K562 (cell line): ENCODE data around the gene DTL. TPM values are rescaled to one million over a fixed set of nuclear protein-coding genes. Genes with fewer than 3 reads are reported as not detected.

Experiments used
- CREBBP ChIP-seq: IDR thresholded peaks from one replicate; pipeline ENCODE4 v1.6.1; 2012; ENCODE audit warnings: low read depth, mild to moderate bottlenecking, control low read depth, inconsistent platforms, low read length
- ETV1 ChIP-seq: fragments of 450-650 bp; conservative IDR thresholded peaks from 2 replicates; pipeline ENCODE4 v1.6.1; 2016; ENCODE audit warnings: missing genetic modification characterization, control low read depth, low read depth, missing compliant biosample characterization
- HMG20A ChIP-seq: fragments of 450-650 bp; formaldehyde crosslinking; conservative IDR thresholded peaks from 2 replicates; pipeline ENCODE4 v1.4.0; 2020; ENCODE audit warnings: mild to moderate bottlenecking, mixed read lengths
- KAT2B ChIP-seq: IDR thresholded peaks from one replicate; pipeline ENCODE4 v1.6.1; 2012; ENCODE audit warnings: low read depth, mild to moderate bottlenecking, control low read depth, inconsistent platforms, low read length, moderate library complexity
- KLF13 ChIP-seq: fragments of 450-650 bp; IDR thresholded peaks from 2 replicates; pipeline ENCODE4 v1.6.1; 2016; ENCODE audit warnings: missing genetic modification characterization, low read depth, mild to moderate bottlenecking, missing compliant biosample characterization, moderate library complexity, borderline replicate concordance
- NFIX ChIP-seq: fragments of 250-450 bp; sonication (Bioruptor Pico); IDR thresholded peaks from 2 replicates; pipeline ENCODE4 v1.4.0; 2020; ENCODE audit warnings: low read depth, mild to moderate bottlenecking, moderate library complexity
- SMC3 ChIP-seq: conservative IDR thresholded peaks from 2 replicates; pipeline ENCODE4 v1.6.1; 2011; ENCODE audit warnings: low read depth, low read length, improper control_type of control experiment; ENCODE audit not compliant: insufficient read depth
- TRIM24 ChIP-seq, 2 experiments: fragments of 450-650 bp; IDR thresholded peaks; 2 replicates each; pipeline ENCODE4 v1.6.1; 2016
- ZNF24 ChIP-seq: fragments of 450-650 bp; IDR thresholded peaks from 2 replicates; pipeline ENCODE4 v1.6.1; 2016
- ZNF695 ChIP-seq: fragments of 450-650 bp; formaldehyde crosslinking; IDR thresholded peaks from 2 replicates; pipeline ENCODE4 v1.4.0; 2020; ENCODE audit warnings: mild to moderate bottlenecking, moderate library complexity
- polyA plus RNA-seq, 8 experiments: library from polyadenylated mRNA; depleted of rRNA in 4 of 8; stranded (reverse) in 5 of 8; unstranded in 3 of 8; fragments of >200 nt; fragmentation: Nextera tagmentation in 2 of 8; fragmentation: Illumina TruSeq in 1 of 8; extraction: Ambion mirVana in 2 of 8; extraction: Trizol in 1 of 8; gene quantifications; 2 replicates each; pipeline versions ENCODE4 v1.2.1 to v1.2.3, GENCODE V29; 2011 to 2014; ENCODE audit warnings: inconsistent platforms in 1 of 8, missing spikeins in 1 of 8
- total RNA-seq, 7 experiments: library from RNA; depleted of rRNA in 6 of 7; stranded (reverse); fragments of >200 nt in 6 of 7; fragmentation: Illumina TruSeq in 2 of 7; extraction: Trizol in 2 of 7; gene quantifications; 2 replicates each; pipeline versions ENCODE4 v1.2.1 to v1.2.3, GENCODE V29; 2011 to 2021; ENCODE audit warnings: low replicate concordance in 1 of 7
- TF ChIP-seq, protein P1 (sequence below), 2 experiments: fragments of 450-650 bp; formaldehyde crosslinking in 1 of 2; IDR thresholded peaks; 2 replicates each; pipeline versions ENCODE4 v1.4.0 to v1.6.1; 2014 to 2020; ENCODE audit warnings: mild to moderate bottlenecking in 2 of 2, borderline replicate concordance in 1 of 2, low read depth in 1 of 2
- TF ChIP-seq, protein P2 (sequence below): fragments of 200-800 bp; sonication (Bioruptor generic); IDR thresholded peaks from 2 replicates; pipeline ENCODE4 v1.6.1; 2017; ENCODE audit warnings: missing genetic modification characterization, missing compliant biosample characterization
- TF ChIP-seq, protein P3 (sequence below): fragments of 250-450 bp; sonication (Bioruptor Pico); IDR thresholded peaks from 2 replicates; pipeline ENCODE4 v1.8.0; 2021; ENCODE audit warnings: moderate library complexity, mild to moderate bottlenecking, inconsistent platforms
- TF ChIP-seq, protein P4 (sequence below): sonication (generic); formaldehyde crosslinking; IDR thresholded peaks from 2 replicates; pipeline ENCODE4 v1.8.0; 2022; ENCODE audit warnings: mild to moderate bottlenecking, missing genetic modification reagents

DTL gene
- total and polyA plus RNA-seq, 9 of the 15 experiments (the other 6 are each of a cell fraction or from before 2014, with no cell fraction given) = 38.3 to 81.0 (median 63.2) TPM

DNA sequence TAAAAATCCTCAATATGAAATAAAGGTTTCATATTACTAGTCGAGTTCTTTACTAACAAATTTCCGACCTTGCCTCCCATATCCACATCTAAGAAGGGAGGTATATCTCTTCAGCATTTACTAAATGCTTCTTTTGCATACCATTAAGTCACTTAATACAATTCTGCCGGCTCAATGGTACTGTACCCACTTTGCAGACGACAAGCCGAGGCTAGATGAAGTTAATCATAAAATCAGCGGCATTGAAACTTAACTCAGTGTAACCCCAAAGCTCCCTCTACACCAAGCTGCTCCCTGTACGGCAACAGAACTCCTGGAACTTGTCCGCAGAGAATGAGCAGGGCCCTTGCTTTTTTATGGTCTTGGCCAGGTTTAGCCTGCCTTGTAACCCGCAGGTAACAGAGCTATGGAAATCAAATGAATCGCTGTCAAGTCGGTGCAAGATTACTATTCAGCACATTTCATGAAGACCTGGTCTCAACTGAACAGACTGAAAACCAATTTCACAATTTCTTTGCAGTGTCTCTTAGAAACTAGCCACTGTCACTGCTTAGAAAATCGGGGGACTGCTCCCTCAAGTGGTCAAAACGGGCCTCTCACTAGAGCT is 929 bp upstream of the DTL start (continued):
- TF ChIP-seq, protein P1, sequence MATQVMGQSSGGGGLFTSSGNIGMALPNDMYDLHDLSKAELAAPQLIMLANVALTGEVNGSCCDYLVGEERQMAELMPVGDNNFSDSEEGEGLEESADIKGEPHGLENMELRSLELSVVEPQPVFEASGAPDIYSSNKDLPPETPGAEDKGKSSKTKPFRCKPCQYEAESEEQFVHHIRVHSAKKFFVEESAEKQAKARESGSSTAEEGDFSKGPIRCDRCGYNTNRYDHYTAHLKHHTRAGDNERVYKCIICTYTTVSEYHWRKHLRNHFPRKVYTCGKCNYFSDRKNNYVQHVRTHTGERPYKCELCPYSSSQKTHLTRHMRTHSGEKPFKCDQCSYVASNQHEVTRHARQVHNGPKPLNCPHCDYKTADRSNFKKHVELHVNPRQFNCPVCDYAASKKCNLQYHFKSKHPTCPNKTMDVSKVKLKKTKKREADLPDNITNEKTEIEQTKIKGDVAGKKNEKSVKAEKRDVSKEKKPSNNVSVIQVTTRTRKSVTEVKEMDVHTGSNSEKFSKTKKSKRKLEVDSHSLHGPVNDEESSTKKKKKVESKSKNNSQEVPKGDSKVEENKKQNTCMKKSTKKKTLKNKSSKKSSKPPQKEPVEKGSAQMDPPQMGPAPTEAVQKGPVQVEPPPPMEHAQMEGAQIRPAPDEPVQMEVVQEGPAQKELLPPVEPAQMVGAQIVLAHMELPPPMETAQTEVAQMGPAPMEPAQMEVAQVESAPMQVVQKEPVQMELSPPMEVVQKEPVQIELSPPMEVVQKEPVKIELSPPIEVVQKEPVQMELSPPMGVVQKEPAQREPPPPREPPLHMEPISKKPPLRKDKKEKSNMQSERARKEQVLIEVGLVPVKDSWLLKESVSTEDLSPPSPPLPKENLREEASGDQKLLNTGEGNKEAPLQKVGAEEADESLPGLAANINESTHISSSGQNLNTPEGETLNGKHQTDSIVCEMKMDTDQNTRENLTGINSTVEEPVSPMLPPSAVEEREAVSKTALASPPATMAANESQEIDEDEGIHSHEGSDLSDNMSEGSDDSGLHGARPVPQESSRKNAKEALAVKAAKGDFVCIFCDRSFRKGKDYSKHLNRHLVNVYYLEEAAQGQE (IDR thresholded peaks at IDR 0.05; ENCODE audit: borderline replicate concordance) = peak; percentile 88
- TF ChIP-seq, protein P1 (CRISPR knock-in tag; IDR thresholded peaks at IDR 0.05; ENCODE audit: low read depth) = no peak
- TF ChIP-seq, protein P2, sequence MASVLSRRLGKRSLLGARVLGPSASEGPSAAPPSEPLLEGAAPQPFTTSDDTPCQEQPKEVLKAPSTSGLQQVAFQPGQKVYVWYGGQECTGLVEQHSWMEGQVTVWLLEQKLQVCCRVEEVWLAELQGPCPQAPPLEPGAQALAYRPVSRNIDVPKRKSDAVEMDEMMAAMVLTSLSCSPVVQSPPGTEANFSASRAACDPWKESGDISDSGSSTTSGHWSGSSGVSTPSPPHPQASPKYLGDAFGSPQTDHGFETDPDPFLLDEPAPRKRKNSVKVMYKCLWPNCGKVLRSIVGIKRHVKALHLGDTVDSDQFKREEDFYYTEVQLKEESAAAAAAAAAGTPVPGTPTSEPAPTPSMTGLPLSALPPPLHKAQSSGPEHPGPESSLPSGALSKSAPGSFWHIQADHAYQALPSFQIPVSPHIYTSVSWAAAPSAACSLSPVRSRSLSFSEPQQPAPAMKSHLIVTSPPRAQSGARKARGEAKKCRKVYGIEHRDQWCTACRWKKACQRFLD (CRISPR knock-in tag) = peak; percentile 60; the same call in 1 of the 2 replicates
- TF ChIP-seq TRIM24 (IDR thresholded peaks at IDR 0.05) (no peak), ETV1 (tag) (no peak), ZNF24 (0 out of 2 replicates have a peak, but pooled peaks have one; percentile 46), NFIX (no peak), HMG20A (no peak), KAT2B (no peak), KLF13 (tag) (no peak), CREBBP (no peak), SMC3 (peak; percentile 55; the same call in 1 of the 2 replicates), ZNF695 (CRISPR knock-in tag) (no peak)
- TF ChIP-seq, protein P3, sequence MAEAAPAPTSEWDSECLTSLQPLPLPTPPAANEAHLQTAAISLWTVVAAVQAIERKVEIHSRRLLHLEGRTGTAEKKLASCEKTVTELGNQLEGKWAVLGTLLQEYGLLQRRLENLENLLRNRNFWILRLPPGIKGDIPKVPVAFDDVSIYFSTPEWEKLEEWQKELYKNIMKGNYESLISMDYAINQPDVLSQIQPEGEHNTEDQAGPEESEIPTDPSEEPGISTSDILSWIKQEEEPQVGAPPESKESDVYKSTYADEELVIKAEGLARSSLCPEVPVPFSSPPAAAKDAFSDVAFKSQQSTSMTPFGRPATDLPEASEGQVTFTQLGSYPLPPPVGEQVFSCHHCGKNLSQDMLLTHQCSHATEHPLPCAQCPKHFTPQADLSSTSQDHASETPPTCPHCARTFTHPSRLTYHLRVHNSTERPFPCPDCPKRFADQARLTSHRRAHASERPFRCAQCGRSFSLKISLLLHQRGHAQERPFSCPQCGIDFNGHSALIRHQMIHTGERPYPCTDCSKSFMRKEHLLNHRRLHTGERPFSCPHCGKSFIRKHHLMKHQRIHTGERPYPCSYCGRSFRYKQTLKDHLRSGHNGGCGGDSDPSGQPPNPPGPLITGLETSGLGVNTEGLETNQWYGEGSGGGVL (CRISPR knock-in tag) = no peak
- TF ChIP-seq, protein P4, sequence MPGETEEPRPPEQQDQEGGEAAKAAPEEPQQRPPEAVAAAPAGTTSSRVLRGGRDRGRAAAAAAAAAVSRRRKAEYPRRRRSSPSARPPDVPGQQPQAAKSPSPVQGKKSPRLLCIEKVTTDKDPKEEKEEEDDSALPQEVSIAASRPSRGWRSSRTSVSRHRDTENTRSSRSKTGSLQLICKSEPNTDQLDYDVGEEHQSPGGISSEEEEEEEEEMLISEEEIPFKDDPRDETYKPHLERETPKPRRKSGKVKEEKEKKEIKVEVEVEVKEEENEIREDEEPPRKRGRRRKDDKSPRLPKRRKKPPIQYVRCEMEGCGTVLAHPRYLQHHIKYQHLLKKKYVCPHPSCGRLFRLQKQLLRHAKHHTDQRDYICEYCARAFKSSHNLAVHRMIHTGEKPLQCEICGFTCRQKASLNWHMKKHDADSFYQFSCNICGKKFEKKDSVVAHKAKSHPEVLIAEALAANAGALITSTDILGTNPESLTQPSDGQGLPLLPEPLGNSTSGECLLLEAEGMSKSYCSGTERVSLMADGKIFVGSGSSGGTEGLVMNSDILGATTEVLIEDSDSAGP = peak; percentile 58; the same call in 1 of the 2 replicates
